Brain microvascular endothelial cell (primary cell): ENCODE data around the gene KCNMA1.

ENCODE experiments used
- DNase-seq: peaks from one replicate; pipeline ENCODE4 v3.0.0-alpha.2; 2020
- H3K27ac ChIP-seq: fragments of 250-450 bp; sonication (Bioruptor Pico); 2 replicates; pipeline ENCODE4 v1.5.1; 2020; ENCODE audit warnings: mild to moderate bottlenecking, moderate library complexity
- H3K27me3 ChIP-seq: fragments of 250-450 bp; sonication (Bioruptor Pico); replicated peaks from 2 replicates; pipeline ENCODE4 v1.5.1; 2020; ENCODE audit warnings: mild to moderate bottlenecking
- H3K36me3 ChIP-seq: fragments of 250-450 bp; sonication (Bioruptor Pico); replicated peaks from 2 replicates; pipeline ENCODE4 v1.5.1; 2020; ENCODE audit warnings: mild to moderate bottlenecking
- H3K4me3 ChIP-seq: 2 replicates; pipeline ENCODE4 v1.5.1; 2011; ENCODE audit warnings: low read depth, mild to moderate bottlenecking, control low read depth, low read length, moderate library complexity
- in situ Hi-C: cut with HindIII; loops from 2 replicates; pipeline ENCODE4 v1.10.0; 2017; ENCODE audit warnings: low sequenced_read_pairs, low pct_ligation_motif_present
- TF ChIP-seq, protein P1 (sequence below): IDR thresholded peaks from 2 replicates; pipeline ENCODE4 v1.5.1; 2011; ENCODE audit warnings: low read depth, mild to moderate bottlenecking, moderate library complexity, low read length, control low read depth, inconsistent platforms; ENCODE audit errors: missing control alignments

KCNMA1 gene

DNA sequence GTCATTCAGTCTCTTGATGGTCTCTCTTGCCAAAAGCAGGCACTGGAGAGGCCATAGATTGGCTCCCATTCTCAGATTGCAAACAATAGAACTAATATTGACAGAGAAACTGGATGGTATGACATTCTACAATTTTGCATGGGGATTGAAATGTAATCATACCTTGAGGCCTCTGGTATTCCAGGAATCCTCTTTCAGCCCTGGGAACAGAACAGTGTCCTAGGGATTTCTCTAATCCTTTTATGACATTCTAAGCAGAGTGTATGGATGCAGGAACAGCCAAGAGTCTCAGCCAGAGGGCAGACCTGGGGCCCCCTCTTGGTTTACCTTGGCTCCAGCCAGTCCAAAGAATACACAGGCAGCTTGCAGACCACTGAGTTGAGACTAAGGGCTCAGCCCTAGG, 206.4 kb downstream of the KCNMA1 start:
- Histone ChIP-seq H3K4me3 (no peak overlapping the region), H3K27ac (no peak overlapping the region), H3K27me3 (no peaks in the 10 kb centered on the region), H3K36me3 (no peaks in the 10 kb centered on the region)
- DNase-seq, result no peak
- in situ Hi-C loops, result no loop called here
- TF ChIP-seq, protein P1, sequence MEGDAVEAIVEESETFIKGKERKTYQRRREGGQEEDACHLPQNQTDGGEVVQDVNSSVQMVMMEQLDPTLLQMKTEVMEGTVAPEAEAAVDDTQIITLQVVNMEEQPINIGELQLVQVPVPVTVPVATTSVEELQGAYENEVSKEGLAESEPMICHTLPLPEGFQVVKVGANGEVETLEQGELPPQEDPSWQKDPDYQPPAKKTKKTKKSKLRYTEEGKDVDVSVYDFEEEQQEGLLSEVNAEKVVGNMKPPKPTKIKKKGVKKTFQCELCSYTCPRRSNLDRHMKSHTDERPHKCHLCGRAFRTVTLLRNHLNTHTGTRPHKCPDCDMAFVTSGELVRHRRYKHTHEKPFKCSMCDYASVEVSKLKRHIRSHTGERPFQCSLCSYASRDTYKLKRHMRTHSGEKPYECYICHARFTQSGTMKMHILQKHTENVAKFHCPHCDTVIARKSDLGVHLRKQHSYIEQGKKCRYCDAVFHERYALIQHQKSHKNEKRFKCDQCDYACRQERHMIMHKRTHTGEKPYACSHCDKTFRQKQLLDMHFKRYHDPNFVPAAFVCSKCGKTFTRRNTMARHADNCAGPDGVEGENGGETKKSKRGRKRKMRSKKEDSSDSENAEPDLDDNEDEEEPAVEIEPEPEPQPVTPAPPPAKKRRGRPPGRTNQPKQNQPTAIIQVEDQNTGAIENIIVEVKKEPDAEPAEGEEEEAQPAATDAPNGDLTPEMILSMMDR, result peak; percentile 29

DNA sequence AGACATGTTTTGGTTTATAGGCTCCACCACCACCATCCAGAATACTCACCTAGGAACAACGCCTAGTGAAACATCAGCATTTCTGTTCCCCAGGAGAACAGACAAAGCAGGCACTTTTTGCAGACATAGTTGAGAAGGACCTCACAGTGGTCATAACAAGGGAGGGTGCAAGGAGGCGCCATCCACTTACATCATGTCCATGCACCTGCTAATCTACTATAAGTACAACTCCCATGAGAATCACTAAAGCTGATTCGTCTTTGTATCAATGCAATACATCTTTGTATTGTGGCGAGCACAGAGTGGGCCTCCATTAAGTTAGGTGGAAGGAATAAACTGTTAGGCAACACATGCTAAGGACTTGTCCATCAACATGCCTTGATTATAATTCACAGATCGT, 207.1 kb downstream of the KCNMA1 start:
- in situ Hi-C loops, result no loop called here

DNA sequence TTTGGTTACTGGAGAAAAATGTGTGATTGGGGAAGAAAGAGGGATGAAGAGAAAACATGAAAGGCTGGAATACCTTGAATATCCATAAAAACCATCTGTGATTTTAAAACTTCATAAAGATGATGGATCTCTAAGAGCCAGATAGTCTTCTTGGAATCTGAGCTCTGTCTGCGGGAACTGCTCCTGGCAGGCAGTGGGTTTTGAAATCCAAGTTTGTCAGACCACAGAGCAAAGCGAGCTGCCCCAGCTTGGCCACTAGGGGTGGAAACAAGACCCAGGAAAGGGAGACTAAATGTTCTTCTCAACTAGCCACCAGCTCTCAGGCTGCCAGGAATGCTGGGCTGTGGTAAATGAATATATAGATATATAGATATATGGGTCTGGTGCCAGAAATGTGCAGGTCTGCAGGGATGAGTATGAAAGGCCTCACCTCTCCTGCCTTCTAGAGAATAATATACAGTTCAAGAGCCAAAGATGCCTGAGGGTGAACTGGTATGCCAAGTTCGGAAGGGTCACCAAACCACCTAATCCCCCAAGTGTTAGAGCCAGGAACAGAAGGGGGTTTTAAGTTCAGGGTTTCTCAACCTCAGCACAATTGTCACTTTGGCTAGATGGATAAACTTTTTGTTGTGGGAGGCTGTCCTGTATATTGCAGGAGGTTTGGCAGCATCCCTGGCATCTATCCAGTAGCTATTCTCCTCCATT, 208.8 kb downstream of the KCNMA1 start:
- in situ Hi-C loops, result no loop called here
- TF ChIP-seq, protein P1, result peak; percentile 89
- Histone ChIP-seq H3K27ac (no peak overlapping the region), H3K4me3 (no peak overlapping the region), H3K27me3 (no peaks in the 10 kb centered on the region), H3K36me3 (no peaks in the 10 kb centered on the region)
- peak; percentile 61 for DNase-seq

More for the DNA sequence above, 207.1 kb downstream of the KCNMA1 start:
- Histone ChIP-seq H3K4me3 (no peak overlapping the region), H3K27ac (no peak overlapping the region), H3K36me3 (no peaks in the 10 kb centered on the region), H3K27me3 (no peaks in the 10 kb centered on the region)
- no peak for DNase-seq
- TF ChIP-seq, protein P1, result peak; percentile 6

DNA sequence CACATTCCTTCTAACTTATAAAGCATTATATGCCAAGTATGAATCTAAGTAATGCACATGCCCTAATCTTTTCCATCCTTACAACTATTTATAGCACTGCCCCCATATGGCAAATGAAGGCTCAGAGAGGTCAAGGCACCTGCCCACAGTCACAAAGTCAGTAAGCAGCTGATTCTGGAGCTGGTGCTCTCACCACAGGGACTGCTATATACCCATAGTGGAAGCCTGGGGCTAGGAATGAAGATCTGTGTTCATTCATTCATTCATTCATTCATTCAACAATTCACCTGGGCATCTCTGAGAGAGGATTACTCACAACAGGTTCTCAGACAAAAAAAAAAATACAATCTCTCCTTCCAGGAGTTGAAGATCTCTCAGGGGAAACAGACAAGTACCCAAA, 213.4 kb downstream of the KCNMA1 start:
- TF ChIP-seq, protein P1, result no peak
- no peaks in the 10 kb centered on the region for H3K36me3 ChIP-seq

DNA sequence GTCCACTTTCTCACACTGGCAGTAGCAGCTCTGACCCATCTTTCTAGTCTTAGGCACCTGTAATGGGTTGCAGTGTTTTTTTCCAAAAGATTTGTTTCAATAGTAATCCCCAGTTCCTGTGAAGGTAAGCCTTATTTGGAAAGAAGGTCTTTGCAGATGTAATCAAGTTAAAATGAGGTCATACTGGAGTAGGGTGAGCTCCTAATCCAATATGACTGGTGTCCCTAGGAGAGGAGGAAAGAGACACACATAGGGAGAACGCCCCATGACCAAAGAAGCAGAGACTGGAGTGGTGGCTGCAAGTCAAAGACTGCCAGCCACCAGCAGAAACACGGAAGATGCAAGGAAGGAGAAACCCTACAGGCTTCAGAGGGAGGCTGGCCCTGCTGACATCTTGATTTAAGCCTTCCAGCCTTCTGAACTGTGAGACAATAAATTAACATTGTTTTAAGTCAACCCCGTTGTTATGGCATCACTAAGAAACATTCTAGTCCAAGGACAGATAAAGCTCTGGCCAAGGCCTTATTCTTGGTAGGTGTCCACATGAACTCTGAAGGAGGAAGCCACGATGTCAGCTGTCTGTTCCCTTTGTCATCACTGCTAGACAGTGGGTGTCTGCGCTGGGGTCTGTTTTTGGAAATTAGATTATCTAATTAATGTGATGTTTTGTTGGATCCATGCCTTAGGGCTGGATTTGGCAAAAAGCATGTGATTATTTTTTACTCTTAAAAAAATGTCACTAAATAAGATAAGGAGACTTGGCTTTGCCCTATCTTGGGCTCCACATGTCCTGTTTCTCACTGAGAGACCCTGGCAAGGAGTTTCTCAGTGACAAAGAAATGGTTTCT, 214.9 kb downstream of the KCNMA1 start:
- H3K4me3 ChIP-seq, result no peak overlapping the region
- no peaks in the 10 kb centered on the region for H3K36me3 ChIP-seq
- TF ChIP-seq, protein P1, result no peak
- no peaks in the 10 kb centered on the region for H3K27me3 ChIP-seq
- H3K27ac ChIP-seq, result no peak overlapping the region
- peak; percentile 43 for DNase-seq
- in situ Hi-C loops, result no loop called here

More for the DNA sequence above, 213.4 kb downstream of the KCNMA1 start:
- no peak overlapping the region for H3K27ac ChIP-seq
- no peaks in the 10 kb centered on the region for H3K27me3 ChIP-seq
- in situ Hi-C loops, result no loop called here
- H3K4me3 ChIP-seq, result no peak overlapping the region
- DNase-seq, result no peak
